GM19324 (cell line): Measurements from ENCODE around the gene PHAF1.
A peak's percentile ranks its signal among the peaks of the same experiment; 100 is the strongest.

Source experiments
- ATAC-seq: cut with Tn5 transposase; IDR thresholded peaks from one replicate; pipeline ENCODE4 v1.9.1; 2021; ENCODE audit warnings: mild to moderate bottlenecking, moderate library complexity; ENCODE audit not compliant: unreplicated experiment, low FRiP score

Gene PHAF1

DNA sequence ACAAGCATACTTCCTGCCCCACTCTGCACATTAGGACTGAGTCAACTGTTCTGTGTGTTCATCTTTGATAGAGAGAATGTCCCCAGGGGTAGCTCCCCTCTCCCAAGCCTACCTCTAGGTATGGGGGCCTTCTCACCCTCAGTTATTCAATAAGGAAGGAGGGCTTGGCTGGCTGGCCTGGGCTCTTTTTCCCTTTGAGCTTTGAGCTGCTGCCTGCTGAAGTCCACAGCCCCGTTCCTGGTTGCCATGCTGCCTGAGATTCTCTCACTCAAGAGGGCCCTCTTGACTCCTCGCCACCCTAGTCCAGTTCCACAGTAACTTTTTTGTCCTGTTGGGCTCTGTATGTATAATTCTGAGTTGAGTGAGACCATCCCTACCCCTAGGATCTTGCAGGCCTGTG is 36.0 kb downstream of the PHAF1 start:
- no peak for ATAC-seq

DNA sequence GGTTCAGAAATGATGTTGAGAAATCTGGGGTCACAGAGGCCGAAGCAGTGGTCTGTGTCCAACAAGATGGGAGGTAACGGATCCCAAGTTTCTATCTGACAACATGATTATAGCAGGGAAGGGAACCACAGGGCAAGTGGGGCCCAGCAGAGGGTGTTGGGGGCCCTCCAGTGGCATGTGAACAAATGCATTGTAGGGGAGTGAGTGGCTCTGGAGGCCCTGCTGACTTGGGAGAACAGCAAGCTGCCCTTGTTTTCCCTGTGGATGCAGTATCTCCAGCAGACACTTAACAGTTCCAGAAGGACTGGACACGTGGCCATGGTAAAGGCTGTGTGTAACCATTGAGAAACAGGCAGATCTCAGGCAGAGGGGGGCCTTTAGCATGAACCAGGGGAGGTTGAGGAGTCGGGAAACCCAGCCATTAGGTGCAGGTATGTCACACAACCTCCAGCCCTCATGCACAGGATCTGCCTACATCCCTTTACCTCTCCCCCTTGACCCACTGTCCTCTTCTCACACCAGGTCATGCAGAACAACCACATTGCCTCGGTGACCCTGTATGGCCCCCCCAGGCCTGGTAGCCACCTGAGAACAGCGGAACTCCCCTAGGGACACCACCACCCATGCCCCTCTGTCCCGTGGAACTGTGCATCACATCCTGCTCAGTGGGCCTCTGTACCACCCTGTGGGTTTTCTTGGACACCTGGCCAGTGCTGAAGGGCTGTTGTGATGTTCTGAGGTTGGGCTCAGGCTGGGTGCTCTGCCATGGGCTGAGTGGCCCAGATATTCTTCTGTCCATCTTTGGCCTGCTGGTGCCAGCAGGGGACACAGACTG is 37.0 kb downstream of the PHAF1 start:
- ATAC-seq, result no peak

GRCh38 chr16:67147437-67148140 is 37.8 kb downstream of the PHAF1 start:
- no peak for ATAC-seq

- ATAC-seq, result no peak
Observed at GRCh38 chr16:67148221-67148620, 38.5 kb downstream of the PHAF1 start.

- no peak for ATAC-seq
Observed at GRCh38 chr16:67148656-67149275, 39.0 kb downstream of the PHAF1 start.

- no peak for ATAC-seq
Observed at GRCh38 chr16:67149276-67150046, 39.7 kb downstream of the PHAF1 start.

GRCh38 chr16:67150047-67150832 is 40.5 kb downstream of the PHAF1 start:
- peak; percentile 24 for ATAC-seq

- peak; percentile 35 for ATAC-seq
Observed at GRCh38 chr16:67150833-67151396, 41.2 kb downstream of the PHAF1 start, which contains the start of gene B3GNT9. TSS of gene B3GNT9 (minus strand) at chr16:67150998. CDS start at chr16:67150485, 513 bp downstream.

GRCh38 chr16:67151431-67152097 is 41.8 kb downstream of the PHAF1 start:
- ATAC-seq, result no peak

GRCh38 chr16:67154578-67155294 is 45.0 kb downstream of the PHAF1 start:
- no peak for ATAC-seq

- no peak for ATAC-seq
Observed at GRCh38 chr16:67155295-67156142, 45.8 kb downstream of the PHAF1 start.

GRCh38 chr16:67156143-67156844 is 46.6 kb downstream of the PHAF1 start:
- ATAC-seq, result no peak

DNA sequence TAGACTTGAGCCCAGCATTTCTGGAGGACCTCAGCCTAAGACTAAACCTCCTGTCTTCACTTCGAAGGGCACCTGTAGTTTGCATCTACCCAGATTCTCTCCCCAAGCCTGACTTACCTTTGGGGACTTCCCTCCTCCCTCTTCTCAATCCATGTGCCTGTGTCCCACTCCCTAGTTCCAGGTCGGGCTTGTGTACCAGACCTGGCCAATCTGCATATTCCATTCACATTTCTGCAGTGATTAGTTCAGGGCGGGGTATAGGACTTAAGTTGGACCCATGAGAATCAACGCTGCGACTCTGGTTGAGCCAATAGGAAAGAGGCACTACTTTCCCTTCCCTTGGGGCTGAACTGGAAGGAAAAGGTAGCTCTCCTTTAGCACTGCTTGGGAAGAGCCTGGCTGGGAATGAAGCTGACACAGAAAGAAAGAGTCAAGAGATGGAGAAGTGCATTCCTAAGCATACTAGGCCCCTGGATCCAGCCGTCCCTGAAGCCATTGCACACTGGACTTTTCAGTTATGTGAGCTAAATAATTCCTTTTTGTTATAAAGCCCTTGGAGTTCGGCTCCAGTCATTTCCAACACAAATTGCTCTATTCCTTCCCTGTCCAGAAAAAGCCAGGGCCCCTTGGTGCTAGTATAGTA is 47.5 kb downstream of the PHAF1 start:
- no peak for ATAC-seq

DNA sequence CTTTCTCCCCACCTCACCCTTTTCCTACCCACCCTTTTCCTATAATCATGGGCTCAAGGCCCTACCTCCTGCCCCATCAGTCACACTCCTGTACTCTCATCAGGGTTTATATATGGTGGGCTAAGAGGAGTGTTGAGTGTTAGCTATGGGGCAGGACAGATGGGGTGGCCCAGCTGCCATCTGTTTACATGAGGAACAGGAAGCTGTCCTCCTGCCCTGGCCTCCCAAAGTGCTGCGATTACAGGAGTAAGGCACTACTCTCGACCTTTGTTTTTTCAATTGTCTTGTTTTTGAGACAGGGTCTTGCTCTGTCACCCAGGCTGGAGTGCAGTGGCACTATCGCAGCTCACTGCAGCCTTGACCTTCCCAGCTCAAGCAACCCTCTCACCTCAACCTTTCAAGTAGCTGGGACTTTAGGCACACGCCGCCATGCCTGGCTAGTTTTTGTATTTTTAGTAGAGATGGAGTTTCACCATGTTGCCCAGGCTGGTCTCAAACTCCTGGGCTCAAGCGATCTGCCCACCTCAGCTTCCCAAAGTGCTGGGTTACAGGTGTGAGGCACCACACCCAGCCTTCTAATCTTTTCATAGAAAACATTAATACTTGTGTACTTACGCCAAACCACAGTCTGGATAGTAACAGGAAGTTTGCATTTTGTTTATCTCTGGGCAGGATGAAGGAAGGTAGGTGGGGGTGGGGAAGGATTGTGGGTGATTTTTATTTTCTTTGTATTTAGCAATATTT is 48.3 kb downstream of the PHAF1 start:
- no peak for ATAC-seq
